Activated T-helper 1 cell treated with anti-CD3 and anti-CD28 coated beads, Interleukin-2, amount 50 U/mL, for 16 hours (primary cell): ENCODE results near the gene CELF4.

ENCODE experiments used
- DNase-seq, 2 donors: peaks; one replicate each; pipeline ENCODE4 v3.0.0-alpha.2; 2020; ENCODE audit warnings: low read depth in 1 of 2, low spot score in 1 of 2

CELF4 gene

DNA sequence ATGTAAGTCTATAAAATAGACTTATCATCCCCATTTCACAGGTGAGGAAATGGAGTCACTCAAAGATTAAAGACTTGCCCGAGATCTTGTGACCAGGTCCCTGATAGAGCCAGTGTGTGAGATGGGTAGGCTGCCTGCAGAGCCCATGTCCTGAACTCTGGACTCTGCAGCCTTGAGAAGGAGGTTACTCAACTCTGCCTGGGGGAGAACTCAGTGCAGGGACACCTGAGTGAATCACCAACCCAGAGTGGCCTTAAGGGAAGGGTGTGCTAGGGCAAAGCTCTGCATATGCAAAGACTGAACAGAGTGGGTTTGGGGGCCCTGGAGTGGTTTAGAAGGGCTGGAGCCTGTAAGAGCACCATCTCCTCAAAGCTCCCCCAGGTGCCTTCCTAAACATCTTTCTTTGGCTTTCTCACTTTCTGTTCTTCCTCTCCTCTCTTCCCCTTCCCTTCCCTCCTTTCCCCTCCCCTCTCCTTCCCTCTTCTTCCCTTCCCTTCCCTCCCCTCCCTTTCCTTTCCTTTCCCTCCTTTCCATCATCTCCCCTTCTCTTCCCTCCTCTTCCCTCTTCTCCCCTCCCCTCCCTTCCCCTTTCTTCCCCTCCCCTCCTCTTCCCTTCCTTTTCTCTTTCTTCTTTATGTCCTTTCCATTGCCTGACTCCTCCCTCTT, 67.6 kb downstream of the CELF4 start:
- DNase-seq: no peak

DNA sequence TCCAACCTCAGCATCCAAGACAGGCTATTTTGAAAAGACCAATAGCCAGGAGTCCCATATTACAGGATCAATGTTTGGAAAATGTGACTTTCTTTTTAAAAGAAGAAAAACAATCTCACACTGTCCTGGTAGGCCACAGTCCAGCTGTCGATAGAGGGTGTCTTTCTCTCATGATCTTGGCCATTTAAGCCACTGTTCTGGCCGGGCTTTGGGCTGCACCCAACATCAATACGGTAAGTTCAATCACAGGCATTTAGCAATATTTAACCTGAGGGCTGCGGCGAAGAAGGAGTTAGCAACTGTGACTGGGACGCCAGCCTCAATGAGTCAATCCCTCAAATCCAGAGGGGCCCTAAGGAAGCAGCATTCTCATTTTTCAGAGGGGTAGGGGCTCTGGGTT, 69.0 kb downstream of the CELF4 start:
- DNase-seq: no peak

DNA sequence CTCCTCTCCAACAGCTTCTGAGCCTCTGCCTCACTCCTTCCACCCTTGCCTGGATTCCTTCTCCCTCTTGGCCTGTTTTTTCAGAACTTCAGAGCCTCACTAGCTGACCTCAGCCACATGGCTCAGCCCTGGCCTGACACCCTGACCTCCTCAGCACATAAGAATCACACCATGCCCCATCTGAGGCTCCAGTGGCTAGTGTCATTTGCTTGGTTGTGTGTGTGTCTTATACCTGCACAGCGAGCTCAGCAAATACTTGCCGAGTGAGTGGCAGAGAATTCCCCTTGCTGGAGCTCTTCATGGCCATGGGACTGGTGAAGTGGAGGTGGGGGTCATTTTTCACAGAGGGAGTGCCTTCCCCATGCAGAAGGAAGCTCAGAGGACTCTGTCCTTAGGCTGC, 70.2 kb downstream of the CELF4 start:
- DNase-seq: no peak

DNA sequence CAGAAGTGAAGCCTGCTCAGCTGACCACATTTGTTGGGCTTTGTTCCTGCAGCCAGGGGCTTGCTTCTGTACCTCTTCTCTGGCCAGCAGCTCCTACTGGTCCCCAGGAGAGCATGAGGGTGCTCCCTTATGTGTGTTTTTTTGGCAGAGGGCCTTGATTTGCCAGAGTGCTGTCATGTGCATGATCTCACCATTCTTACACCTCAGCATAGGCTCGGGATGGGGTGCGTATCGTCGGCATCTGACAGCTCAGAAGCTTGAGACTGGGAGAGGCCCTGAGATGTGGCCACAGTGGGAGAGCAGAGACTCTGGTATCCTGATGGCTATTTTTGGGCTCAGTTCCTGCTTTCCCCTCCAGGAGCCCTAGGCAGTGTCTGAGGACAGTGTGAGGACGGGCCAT, 71.2 kb downstream of the CELF4 start:
- DNase-seq: no peak

DNA sequence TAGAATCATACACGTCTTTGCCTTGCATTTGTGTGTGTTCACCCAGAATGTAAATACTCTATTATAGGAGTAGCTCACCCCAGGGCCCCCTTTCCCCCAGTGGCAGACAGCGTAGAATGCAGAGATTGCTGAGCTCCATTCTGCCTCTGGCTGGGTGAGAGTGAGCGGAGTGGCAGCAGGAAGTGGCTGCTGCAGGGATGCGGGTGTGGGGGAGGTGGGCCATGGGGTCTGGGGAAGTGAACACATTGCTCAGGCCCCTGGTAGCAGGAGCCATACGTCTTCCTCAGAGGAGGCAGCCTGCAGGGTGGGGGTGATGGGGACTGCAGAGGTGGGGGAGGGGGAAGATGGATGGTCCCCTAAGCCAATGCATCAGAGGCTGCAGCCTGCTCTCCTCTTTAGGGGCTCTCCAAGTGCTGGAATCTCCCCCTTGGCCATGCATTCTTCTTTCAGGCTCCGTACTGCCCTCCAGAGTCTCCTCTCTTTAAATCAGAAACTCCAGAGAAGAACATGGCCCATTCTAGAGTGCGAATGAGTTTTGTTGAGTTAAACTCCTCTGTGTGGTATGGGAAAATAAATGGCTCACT, 72.2 kb downstream of the CELF4 start:
- DNase-seq: no peak

DNA sequence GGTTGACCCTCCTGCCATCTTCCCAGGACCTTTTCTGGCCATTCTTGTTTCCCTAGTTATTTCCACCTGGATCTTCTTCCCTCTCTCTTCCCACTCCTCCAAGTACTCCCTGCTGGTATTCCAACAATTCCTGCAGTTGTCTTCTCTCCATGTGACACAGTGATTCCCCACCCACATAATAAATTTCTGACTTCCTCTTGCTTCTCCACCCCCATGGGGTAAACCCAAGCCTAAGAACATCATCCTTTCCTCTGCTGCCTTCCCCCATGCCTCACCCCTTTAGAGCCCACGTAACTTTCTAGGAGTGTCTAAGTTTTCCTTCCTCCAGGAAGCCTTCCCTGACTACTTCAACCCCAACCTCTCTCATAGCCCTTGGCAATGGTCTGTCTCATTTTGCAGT, 72.6 kb downstream of the CELF4 start:
- no peak for DNase-seq

DNA sequence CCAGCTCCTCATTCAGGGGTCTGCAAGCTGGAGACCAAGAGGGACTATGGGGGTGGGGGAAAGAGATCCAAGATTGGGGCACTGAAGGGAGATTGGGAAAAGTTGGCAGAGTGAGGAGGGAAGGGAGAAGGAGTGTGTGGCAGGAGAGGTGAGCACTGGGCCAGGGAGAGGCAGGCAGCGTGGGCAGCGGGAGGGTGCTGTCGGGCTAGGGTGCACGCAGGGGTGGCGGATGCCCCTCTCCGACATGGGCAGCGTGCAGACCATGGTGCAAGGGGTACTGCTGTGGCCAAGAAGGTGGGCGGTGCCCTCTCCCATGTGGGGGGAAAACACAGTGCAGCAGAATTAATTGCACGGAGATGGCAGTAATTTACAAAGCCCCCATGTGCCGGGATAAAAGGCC, 74.1 kb downstream of the CELF4 start:
- no peak for DNase-seq

DNA sequence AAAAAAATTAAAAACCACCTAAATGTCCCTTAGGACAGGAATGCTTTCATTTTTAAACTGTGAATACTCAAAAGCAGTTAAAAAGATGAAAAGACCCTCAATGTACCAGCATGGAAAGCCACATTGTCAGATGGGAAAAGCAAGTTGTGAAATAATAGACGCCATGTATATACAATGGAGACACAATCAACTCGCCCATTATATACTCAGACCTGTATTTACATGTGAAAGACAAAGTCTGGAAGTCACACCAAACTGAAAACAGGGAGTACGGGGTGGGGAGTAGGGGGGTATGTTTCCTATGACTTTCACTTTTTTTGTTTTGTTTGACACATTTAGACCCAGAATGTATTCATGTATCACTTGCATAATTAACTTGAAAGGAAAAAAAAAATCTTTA, 75.6 kb downstream of the CELF4 start:
- no peak for DNase-seq

DNA sequence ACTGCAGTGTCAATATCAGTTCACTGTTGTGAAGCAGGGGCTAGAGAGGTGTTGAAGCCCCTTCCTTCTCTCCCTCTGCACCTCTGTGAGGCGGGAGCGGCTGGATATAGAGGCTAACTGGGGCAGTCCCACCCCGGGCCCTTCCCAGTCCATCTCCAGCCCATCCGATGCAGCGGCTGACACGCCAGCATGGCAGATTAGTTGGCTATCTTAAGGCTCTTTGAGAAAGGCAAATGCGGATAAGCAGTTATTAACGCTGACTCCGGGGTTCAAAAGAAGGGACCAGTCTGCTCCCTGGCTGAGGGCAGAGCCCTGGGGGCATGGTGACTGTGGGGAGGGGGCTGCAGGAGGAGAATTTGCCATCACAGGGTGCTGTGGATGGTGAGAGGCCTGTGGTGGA, 76.6 kb downstream of the CELF4 start:
- no peak for DNase-seq

DNA sequence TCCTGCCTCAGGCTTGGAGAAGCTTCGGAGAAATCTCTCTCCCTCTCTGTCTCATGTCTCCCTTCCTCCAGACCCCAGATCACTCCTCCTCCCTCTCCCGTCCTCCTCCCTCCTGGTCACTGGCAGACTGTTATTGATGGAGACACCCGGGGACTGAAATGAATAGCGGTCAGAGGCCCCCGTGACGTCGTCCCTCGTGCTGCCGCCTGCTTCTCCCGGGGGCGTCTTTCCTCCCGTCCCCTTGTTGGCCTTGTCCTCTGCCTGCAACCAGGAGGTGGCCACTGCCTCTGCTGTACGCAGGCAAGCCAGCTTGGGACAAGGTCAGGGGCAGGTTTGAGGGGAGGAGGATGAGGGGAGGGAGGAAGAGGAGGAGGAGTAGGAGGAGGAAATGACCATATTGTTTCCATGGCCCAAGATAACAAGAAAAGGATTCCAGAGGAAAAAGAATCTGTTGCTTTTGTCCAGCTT, 78.2 kb downstream of the CELF4 start:
- no peak for DNase-seq

DNA sequence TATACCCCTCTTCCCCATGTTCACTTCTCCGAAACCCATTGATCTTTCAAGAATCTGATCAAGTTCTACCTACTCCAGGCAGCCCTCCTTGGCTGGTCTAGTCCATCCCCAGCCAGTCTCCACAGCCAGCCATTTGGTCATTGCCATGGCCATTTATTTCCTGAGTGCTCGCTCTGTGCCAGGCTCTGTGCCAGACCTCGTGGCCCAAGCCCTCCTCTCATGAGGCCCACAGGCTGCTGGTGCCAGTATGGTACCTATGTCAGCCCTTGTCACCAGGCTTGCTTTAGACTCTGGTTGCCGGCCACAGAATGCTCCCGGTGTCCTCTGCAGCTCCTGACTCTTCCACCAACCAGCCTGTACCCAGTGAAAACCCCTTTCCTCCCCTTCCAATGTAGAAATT, 78.8 kb downstream of the CELF4 start:
- no peak for DNase-seq

DNA sequence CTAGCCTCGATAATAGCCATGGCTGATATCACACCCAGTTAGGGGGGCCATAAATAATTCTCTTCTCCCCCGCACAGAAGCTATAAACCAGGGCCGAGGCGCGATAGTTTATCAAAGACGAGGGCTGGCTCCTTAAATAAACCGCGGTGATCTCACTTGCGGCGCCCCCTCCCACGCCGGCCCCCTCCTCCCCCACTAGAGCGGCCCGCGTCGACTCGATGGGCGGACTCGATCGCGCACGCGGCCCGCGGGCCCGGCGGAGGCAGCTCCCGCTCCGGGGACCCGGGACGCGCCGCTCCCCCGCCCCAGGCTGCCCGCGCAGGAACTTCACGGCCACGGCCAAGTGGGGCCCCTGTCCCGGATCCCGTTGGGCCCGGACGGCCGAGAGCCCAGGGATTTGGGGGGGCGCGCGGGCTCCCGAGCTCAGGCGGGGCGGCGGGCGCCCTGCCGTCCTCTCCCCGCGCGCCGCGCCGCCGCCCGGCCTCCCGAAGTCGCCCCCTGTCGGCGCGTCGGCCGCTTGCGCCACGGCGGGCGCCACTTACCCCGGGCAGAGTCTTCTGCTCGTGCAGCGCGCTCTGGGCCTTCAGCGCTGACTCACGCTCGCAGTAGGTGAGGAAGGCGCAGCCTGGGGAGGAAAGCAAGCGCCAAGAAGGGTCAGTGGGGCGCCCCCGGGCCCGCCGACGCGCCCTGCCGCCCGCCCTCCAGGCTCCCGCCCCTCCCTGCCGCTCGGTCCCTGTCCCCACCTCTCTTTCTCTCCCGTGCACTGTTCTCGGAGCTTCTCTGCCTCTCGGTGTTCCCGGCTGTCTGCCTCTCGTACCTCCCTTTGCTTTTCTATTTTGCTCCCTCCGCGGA, 80.4 kb downstream of the CELF4 start:
- no peak for DNase-seq

DNA sequence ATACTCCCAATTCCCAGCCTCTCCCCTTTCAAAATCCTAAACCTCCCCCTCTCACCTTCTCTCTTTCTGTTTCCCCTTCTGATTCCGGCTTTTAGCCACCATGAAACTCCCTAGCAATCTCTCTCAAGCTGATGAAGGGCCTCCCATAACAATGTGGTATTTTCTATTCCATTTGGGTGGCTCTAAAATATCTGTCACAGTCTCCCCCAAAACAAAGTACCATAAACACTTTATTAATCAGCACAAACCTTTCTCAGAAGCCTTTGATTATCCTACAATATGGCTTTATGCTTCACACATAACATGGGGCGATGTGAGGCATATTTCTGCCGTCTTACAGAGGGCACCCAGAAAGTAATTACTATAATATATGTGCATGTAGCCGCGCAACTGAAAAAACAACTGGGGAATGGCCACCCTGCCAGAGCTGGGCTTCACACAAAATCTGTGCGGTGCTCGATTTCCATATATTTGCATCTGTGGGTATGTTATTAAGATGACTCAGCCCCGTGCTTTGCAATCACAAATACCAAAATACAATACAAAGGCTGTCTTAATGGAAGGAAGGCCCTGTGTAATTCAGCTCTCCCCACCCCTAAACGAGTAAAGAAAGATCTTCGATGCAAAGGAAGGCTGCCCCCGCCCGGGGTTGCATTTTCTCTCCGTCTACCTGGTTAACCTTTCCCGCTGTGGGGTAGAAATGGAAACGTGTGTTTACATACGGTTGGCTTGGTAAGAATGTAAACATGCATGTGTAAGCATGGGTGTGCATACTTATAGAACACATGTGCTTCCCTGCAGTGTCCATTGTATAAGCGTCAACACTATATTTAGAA, 81.4 kb downstream of the CELF4 start:
- DNase-seq: no peak

DNA sequence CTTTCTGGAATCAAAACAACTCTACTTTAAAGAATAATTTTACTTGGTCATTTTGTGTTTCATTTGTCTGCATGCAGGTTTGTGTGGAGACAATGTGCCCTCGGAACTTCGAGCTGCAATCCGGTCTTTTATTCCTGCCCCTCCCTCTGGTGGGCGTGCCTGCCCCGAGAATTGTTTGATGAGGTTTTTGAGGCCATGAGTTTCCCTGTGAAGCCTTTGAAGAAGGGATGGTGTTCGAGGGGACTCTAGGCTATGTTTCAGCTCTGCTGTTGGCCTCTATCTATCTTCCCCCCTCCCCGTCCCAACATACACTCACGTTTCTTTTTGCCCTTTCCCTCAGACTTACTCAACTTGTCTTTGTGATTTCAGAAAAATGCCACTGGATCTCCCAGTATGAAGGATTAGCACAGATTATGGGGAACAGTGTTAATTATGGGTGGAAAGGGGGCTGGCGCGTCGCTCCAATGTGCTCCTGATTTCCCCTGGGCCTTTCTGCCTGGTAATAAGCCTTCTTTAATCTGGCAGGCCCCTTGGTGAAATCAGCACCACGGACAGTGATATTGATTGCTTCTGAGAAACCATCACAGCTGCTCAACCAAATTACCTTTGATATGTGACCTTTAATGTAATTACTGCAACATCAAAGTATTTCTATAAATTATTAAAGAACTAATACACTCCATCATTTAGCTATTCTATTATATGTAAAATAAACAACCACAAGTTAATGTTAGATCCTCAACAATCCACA, 82.2 kb downstream of the CELF4 start:
- DNase-seq: no peak

DNA sequence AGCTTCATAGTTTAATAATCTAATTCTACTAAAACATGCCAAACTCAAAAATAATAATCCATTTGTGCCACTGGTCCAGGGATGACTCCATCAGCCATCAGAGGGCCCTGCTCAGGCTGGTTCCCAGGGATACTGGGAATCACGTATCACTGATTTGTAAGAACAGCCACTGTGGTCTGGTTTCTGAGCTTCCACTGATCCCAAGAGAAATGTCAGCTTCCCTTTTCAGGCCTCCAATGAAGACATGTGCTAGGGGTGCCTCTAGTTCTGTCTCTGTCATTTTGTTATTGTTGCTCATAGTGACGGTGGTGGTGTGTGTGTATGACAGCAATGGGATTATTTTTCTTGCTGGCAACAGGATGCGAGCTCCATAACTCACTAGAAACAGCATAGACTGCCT, 83.2 kb downstream of the CELF4 start:
- DNase-seq: no peak

DNA sequence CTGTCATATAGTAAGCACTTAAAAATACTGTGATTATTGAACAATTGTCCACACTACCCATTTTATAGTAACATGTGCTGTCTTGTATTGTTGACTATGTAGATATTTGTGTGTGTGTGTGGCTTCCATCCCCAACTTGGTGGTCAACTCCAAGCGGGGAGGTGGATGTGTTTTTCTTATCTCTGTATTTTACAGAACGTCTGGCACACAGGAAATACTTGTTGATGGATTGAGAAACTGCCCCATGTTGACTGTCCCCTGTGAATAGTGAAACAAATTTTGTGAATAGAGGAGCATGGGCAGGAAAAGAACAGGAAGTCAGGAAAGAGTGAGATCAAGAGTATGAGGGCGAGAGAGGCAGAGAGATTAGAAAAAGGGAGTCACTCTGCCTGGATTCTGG, 83.6 kb downstream of the CELF4 start:
- no peak for DNase-seq

DNA sequence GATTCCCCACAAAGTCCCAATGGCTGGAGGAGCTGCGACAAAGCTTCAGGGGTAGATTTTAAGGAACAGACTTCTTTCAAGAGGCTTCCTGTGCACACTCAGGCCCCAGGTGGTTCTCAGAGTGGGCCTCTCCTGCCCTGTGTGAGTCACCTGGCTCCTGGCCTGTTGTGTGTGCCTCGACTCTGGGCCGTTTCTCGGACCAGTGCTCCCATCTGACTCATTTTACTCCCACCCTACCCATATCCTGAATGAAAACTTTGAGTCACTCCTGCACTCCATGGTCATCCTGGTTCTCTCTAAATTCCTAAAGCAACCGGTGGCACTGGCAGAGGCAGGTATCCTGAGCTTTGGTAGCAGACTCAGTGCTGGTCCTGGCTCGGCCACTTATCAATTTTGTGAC, 84.1 kb downstream of the CELF4 start:
- no peak for DNase-seq

DNA sequence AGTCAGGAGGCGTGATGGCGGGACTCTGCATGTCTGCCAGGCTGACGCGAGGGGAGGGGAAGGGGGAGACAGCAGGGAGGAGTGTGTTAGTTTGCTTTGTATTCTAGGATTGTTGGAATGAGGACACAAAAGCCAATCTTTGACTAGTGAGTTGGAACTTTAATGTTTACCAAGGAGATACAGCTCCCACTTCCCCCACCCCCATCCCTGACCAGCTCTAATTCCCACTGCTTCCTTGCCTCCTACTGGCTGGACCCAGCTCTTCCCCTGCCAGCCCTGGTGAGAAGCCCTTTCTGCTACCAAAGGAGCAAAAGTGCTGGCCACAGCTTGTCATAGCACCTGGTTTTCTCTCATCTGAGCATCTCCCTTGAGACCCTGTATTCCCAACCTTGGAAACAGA, 84.5 kb downstream of the CELF4 start:
- DNase-seq: no peak

DNA sequence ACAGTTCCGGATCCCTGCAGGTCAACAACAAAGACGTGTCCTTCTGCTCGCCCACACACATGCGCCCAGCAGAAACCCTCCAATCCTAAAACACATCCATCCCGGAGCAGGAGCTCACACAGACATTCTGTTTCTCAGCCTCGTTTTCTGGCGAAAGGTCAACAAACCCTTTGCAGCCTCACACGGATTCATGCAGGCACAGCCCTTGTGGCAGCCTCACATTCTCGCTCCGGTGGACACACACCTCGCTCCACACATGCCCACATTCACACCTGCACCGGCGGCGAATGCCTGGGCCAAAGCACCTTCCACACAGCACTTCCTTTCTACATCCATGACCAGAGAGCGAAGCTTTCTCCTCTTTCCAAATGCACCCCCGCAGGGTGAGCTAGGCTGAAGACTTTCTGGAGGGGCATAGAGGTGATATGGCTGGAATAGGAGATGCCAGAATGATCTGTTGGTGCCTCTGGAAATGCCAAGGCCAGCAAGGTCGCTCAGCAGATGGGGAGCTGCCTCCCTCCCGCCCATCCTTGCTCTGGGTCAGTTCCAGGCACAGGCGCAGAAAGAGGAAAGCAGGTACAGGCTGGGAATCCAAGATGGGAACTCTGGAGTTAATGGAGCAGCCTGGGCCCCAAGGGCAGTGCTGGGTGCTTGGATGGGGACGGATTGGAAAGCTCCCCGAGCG, 88.8 kb downstream of the CELF4 start:
- DNase-seq: no peak

DNA sequence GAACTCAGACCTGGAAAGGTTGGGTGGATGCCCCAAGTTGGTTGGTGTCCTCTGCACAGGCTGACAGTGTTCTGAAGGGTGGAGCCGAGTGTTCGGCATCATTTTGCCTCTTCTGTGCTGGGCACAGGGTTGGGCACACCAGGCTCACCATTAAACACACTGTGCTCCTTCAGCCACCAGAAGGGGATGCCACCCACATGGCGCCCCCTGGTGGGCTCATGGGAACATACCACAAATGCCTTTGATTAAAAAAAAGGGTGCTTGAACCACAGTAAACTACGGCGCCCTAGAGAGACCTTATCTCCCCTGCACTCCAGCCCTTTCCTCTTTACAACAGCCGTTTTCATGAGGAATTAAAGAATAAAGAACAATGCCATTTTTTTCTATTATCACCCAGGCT, 89.4 kb downstream of the CELF4 start:
- DNase-seq: no peak
